Lung microvascular endothelial cell (primary cell): ENCODE data around the gene CBLB. TPM values are rescaled to one million over a fixed set of nuclear protein-coding genes. Genes with fewer than 3 reads are reported as not detected.
"Not testable (repeated sequence)": the region's sequence is repeated elsewhere in the genome, so short reads cannot be mapped to it uniquely, and the experiment has no call there.

ENCODE experiments used
- DNase-seq, 2 donors: peaks; one replicate each; pipeline versions ENCODE4 v3.0.0 to v3.0.0-alpha.2; 2010; ENCODE audit warnings: low read depth in 2 of 2
- total RNA-seq: library from RNA; depleted of rRNA; stranded (reverse); fragments of >200 nt; gene quantifications from 2 replicates; pipeline ENCODE4 v1.2.1, GENCODE V29; 2014

CBLB gene
- total RNA-seq, 1 donor from 2014 or later, result 6.5 TPM

DNA sequence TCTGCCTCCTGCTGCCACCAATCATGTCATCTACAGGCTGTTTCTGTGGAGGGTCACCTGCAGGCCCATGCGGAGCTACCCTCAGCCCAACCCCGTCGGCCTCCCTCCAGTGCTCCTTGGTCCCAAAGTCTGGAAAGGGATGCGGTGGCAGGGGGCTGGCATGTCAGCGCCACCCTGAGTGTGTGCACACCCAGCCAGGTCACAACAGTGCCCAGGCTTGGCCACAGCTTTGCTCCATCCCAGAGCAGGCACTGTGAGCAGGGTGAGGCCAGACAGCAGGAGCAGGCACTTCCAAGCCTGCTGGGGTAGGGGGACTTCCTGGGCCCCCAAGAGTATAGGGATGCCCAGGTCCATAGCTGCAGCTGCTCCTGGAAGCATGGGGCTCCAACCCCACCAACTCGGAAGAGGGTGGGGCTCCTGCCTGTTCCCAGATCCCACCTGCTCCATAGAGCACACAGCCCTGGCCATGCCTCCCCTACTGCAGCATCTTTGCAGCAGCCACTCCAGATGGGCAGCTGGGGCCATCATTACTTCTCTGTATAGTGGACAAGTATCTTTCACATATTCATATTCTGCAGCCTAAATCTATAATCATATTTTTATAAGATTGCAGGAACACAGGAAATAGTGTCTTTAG is 109.3 kb downstream of the CBLB start:
- DNase-seq, result no peak

DNA sequence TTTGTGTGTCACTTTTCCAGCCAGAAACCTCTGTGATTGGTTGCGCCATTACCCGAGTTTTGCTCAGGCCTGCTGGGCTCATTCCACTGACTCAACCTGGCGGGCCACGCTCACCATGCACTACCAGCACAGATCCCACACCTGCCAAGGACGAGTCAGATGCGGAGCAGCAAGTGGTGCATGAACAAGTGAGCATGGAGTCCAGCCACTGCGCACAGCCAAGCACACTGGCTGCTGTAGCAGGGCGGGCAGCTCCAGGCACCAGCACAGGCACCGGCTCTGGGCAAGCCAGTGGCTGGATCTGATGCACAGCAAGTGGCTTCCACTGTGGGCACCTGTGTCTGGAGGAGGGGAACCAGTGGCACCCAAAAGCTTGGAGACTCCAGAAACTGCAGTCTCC is 110.4 kb downstream of the CBLB start:
- no peak for DNase-seq

DNA sequence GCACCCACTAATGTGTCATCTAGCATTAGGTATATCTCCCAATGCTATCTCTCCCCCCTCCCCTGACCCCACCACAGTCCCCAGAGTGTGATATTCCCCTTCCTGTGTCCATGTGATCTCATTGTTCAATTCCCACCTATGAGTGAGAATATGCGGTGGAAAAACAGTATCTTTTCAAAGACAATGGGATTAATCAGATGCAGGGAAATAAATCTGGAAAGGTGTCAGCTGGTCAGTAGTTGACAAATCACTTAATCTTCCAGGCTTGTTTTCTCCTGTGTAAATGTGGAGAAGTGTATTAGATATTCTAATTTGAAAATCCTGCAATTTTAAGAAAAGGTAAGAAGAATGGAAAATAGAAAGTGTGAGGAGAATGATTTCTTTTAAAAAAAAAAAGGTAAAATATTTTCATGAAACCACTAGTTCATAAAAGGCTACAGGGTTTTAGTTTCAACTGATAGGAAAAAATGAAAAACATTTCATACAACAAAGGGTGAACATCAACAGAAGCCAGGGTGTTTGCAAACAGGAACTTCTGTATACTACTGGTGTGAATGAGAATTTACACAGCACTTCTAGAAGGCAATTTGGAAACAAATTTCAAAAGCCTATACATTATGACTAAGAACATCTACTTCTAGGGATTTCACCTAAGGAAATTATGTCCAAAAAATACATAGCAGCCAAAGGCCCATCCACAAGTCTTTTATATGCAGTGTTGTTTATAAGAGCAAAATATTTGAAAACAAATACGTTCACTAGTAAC is 113.5 kb downstream of the CBLB start:
- peak; percentile 41 to 67 for DNase-seq

DNA sequence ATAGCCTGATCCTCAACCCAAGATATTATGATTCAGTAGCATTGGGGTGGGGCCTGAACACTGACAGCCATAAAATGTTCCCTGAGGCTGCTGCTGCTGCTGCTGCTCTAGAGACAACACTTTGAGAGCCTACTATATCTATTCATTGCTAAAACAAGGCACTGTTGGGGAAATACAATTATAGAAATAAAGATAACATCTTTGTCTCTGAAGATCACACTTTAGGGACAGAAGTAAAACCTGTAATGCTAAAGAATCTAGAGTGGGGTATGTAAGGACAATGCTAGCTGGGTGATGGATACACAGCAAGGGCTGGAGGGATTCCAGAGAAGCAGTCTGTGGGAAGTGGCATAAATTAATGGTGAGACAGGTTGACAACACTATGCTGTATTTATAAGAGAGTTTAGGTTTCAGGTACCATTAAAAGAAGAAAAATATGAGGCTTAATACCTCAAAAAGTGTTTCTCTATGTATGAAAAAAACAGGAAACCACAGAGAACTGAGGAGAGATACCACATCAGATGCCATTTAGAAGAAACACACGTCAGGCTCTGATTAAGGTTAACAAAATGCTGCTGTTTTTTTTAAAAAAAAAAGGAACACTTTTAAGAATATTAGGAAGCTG is 115.9 kb downstream of the CBLB start:
- peak in 1 of 2 donors; percentile 20 for DNase-seq

DNA sequence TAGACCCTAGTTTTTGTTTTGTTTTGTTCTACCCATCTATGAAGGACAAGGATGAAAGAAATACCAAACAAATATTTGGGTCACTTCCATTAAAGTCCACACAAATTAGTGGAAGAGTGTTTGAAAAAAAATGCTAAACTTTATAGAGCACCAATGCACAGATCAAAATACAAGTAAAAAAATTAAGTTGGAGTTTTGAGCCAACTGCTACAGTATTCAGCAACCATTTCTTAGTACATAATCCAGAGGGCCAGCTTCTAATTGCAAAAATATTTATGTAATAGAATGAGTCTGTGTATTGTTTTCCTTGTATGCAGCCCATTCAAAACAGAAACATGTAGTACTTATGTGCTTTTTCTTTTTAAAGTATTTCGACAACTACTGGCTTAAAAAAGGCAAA is 121.1 kb downstream of the CBLB start:
- DNase-seq, result no peak

DNA sequence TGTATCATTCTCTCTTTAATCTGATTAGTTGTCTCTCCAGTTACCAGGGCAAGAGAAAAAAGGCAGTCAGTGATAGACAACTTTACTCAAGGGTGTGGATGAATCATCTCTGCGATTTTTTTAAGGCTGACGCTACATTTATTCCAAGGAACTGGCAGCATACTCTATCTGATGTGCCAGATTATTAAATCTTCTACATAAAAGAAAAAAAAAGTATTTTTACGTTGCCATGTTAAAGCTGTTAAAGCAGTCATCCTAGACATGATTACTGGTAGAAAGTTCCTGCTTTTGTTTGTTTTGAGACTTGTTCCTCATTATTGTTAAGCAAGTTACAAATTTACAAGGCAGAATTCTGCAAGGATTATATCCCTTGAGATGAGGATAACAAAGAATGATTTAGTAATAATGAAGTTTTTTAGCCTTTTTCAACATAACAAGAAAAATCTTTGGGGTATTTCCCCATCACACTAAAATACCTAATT is 121.7 kb downstream of the CBLB start:
- DNase-seq, result peak in 1 of 2 donors; percentile 69

DNA sequence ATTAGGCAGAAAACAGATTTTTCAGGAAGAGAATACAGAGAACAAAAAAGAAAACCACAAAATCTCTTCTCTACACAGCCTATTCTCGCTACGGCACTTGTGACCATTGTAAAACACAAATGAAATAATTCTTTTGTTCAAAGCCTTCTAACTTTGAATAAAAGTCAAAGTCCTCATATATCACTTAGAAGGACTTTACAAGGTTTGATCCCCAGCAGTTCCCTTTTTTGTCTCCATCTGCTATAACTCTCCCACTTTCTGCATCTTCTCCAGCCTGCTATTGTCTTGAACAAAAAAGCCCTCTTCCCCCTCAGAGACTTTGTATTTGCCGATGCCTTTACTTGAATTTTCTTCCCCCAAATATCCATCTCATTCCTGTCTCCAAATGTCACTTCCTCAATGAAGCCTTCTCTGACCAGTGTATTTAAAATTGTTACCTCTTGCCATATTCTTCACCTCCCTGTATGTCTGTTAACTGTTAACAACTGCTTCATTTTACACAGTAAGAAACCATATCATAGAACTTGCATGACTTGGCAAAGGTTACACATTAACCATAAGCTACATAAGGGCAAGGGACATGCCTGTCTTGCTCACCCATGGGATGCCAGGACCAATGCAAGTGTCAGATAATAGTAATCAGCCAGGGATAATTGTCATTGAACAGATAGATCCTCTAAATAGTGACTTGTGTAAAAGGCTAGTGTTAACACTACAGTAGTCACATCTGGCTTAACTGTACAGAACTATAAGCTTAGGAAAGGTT is 122.4 kb downstream of the CBLB start:
- DNase-seq, result no peak

DNA sequence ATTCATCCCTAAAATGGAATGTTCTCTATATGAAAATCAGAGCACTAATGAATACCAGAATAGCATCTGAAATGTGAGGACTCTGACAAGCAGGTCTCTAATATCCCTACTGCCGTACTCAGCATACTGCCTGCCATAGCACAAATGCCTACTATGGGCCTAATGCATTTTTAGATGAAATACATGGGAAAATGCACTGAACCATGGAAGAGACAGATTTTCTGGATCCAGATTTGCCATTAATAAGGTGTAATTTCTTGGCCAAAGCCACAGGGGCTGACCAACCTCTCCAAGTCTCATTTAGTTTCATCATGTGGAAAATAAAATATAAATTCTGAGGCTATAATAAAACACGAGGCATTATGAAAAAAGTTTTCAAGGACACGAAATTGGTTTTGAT is 123.8 kb downstream of the CBLB start:
- DNase-seq, result no peak

DNA sequence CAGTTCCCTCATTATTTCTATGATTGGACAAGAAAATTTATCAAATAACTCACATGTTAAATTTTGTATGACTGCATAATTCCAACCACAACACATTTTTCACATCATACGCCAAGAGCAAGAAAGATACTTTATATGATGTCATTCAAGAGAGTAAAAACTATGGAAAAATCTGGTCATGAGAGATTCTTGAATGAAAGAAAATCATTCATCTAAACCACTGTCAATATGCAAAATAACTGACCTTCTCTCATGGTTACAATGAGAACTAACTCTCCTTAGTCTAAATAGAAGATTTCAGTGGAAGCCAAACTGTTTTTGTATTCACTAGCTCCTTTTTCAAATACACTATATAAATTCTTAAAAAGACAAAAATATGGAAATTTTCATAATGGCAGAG is 124.6 kb downstream of the CBLB start:
- DNase-seq, result no peak

DNA sequence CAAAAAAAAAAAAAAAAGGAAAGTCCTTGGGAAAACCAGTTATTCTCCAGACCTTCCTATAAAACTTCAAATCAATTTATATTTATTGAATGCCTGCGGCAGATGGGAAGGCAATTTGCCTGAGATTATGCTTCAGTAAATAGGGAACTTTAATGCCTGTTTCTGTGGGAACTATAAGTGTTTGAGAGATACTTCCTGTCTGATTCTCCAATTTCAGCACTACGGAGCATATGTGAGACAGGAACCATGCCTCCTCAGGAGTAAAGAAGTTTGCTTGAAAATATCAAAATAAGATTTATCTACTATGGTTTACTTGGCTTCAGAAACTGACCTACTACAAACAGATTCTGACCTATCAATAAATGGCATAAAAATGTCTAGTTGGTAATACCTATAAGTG is 135.5 kb downstream of the CBLB start:
- no peak for DNase-seq

DNA sequence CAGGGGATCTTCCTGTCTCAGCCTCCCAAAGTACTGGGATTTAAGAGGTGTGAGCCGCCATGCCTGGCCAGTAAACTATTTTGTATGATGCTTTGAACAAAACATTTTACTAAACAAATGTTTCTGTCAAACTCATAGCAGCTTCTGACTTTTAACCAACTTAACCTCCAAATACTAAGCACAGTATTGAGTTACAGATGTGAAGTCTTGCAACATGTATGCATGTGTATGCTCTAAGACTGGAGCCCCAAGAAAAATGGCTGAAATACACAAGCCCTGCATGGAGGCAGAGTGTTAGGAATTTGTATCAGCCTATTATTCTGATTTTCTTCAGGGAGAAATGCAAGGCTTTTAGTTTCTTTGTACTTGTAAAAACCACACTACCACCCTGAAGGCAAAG is 137.1 kb downstream of the CBLB start:
- no peak for DNase-seq

DNA sequence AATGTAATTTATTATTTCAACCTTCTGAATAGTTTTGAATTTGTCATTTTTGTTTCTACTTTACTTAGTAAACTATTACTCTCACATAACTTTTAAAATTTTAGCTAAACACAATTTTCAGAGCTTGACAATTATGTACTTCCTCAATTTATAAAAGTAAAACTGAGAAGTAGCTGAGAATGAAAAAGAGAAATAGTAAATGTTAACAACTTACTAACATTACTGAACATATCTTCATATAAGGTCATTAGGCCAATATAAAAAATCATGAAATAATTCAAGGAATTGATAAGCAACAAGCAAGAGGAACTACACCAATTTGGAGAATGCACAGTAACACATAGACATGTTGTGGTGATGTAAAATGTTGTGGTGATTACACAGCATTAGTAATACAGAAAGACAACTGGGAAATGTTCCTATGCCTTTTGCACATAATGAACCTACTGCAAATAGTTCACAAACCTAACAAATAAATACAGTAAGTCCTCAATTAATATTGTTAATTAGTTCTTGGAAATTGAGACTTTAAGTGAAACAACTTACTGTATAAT is 137.9 kb downstream of the CBLB start:
- DNase-seq, result no peak

DNA sequence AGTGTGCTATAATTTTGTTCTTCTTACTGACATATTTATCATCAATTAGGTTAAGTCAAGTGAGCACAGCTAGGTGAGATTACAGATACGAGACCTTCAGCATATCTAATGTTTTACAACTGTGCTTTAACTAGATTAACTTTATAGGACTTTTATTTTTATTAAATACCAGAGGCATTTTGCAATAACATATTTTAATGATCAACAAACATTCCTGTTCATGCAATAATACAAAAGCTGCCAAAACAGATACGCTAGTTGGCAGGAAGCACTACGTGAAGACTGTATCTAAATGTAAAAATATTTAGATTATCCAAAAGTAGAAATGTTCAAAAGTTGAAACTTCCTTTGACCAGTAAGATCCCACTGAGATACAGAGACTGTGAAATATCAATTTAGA is 139.1 kb downstream of the CBLB start:
- peak in 1 of 2 donors; percentile 49 for DNase-seq

DNA sequence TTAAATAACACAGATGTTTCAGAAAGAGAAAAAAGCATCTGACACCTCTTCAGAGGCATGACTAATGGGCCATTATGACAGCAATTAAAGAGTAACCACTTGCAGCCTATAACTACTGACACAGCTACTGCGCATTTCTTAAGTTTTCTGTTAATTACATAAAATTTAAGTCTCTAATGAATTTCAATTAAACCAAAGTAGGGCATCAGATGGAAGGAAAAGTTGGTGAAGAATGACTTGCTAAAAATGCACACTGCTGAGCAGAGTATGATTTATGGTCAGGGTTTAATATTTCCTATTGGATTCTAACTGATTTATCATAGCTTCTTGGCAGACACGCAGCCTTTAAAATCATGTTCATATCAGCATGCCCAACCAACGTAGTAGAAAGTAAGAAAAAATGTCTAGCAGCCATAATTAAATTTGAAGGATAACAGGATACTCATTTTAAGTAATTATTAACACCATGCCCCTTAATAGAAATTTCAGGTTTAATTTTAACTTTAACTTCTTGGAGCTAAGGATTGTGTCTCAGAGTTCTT is 140.0 kb downstream of the CBLB start:
- DNase-seq, result no peak

DNA sequence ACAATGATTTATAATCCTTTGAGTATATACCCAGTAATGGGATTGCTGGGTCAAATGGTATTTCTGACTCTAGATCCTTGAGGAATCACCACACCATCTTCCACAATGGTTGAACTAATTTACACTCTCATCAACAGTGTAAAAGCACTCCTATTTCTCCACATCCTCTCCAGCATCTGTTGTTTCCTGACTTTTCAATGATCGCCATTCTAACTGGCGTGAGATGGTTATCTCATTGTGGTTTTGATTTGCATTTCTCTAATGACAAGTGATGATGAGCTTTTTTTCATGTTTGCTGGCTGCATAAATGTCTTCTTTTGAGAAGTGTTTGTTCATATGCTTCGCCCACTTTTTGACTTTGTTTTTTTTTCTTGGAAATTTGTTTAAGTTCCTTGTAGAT is 141.8 kb downstream of the CBLB start:
- DNase-seq, result not testable (repeated sequence)

DNA sequence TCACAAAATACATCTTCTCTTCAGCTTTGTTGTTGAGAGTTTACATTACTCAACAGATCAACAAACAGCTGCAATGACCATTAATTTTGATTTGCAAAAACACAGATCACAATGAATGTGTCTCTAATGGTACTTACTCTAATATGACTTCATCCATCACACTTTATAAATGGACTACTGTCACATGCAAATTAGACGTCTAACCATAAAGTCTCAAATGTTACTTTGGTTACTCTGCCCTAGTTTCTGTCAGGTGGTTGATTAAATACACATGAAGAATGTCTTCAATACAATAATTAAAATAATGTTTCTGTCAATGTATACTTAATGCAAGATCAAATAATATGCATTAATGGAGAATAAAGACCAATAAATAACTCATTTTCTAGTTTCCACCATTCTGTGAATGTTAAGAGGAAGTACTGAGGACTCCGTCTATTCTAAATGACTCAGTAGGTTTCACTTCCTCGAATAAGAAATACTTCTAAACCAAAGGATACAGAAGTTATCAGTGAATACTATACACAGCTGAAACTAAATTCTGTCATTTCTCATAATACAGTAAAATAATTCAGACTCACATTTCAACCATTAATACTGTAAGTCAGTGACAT is 145.8 kb downstream of the CBLB start:
- DNase-seq, result peak in 1 of 2 donors; percentile 41

DNA sequence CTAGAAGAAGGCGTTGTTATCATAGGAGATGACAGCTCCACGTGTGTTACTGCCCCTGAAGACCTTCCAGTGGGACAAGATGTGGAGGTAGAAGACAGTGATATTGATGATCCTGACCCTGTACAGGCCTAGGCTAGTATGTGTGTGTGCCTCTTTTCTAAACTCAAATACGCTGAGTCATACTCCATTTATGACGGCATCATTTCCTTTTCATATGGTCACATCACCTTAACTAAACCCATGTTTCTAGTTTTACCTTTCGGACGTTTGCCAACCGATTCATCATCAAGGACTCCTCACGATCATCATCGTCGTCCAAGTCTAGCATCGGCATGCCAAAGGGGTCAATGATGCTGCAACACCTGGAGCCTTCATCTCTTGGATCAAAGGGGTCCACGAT is 149.0 kb downstream of the CBLB start:
- no peak for DNase-seq

DNA sequence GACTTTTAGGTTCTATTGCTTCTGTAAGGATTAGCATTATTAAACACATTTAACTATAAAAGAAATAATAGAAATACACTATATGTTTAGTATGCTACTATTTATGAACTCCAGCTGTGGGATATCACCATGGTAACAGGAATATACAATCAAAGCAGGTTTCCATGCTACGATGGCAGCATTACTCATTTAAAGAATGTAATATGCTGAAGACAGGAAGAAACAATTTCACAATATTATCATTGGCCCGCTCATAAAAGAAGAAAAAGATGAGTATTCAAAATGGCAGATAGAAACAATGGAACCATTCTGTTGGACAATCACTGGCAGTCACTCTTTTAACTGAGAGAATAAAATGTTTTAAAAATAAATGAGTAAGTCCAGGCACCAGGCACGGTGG is 153.4 kb downstream of the CBLB start:
- DNase-seq, result peak; percentile 56 to 86

DNA sequence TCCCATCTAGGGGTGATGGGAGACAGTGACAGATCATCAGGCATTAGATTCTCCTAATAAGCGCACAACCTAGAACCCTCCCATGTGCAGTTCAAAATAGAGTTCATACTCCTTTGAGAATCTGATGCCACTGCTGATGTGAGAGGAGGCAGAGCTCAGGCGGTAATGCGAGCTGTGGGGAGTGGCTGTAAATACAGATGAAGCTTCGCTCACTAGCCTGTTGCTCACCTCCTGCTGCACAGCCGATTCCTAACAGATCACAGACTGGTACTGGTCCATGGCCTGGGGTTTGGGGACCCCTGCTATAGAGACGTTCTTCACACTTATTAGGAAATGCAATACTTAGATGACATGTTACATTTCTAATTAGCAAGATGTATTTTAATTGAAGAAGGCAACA is 154.4 kb downstream of the CBLB start:
- DNase-seq, result no peak

DNA sequence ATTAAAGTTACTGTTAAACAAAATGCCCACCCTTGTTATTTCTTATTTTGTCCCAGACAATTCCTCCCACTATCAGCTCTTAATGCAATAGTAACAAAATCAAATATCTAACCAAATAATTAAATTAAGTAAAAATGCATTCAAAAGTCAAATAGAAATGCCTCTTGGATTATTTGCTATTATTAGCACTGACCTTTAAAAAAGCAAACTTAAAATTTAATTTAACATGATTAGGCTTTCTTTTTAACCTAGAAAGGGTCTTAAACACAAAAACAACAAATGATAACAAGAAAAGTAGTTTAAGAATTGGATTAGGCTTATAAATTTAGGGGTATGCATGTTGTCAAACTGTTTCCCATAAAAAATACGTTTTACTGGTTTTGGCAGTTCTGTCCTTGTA is 159.8 kb downstream of the CBLB start:
- no peak for DNase-seq

DNA sequence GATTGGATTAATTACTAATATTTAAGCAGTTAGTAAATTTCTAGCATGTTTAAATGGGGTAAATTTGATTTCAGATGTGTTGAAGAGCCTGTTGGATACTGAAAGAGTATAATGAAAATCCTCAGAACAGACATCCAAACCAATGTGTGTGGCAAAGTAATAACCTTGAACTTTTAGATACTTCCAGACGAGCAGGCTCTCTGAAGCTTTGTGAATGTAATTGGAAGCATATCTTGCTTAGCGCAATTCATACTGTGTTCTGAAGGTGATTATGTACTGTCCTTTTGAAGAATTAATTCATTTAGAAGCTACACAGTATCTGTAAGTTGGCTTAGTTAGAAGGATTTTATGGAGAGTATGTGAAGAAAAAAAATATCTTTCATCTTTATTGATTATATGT is 161.8 kb downstream of the CBLB start:
- no peak for DNase-seq
